ENCODE measurements around the gene SYPL2. TPM values are rescaled to one million over a fixed set of nuclear protein-coding genes. Genes with fewer than 3 reads are reported as not detected.

SYPL2 gene
- 1 to 10 TPM; 1.5 to 3.5 (median 2.4) TPM for total RNA-seq

GRCh38 chr1:109466452-109467300 lies at the start of gene SYPL2:
TSS of gene SYPL2 (plus strand) at chr1:109466546. CDS start at chr1:109466844, 298 bp downstream.
- Histone ChIP-seq H3K9me3 (no peaks in the 10 kb centered on the region), H3K4me1 (peaks cover 0 to 24% (median 5%) of the 10 kb centered on the region in 4 donors), H3K4me3 (peak within 1 kb of the TSS; percentile 33 to 61 (median 46)), H3K27me3 (peaks cover 4 to 81% of the 10 kb centered on the region in 2 donors), H3K27ac (peak within 1 kb of the TSS in 1 of 4 donors; percentile 52), H3K36me3 (no peaks in the 10 kb centered on the region)
- TF ChIP-seq EP300 (IDR thresholded peaks at IDR 0.05) (no peak), CTCF (IDR thresholded peaks at IDR 0.05) (no peak), POLR2A (IDR thresholded peaks at IDR 0.05) (no peak)
- peak in 1 of 2 donors; percentile 14 for DNase-seq (ENCODE audit: low spot score in 2 of 2)
- WGBS, 2 donors: 0 to 5% methylated on average over 2 to 24 of the region's 88 CpGs

- WGBS, 2 donors: 63 to 64% methylated on average over 2 of the region's 2 CpGs
- no peaks in the 10 kb centered on the region for H3K9me3 ChIP-seq
- TF ChIP-seq CTCF (IDR thresholded peaks at IDR 0.05): no peak
- no peak overlapping the region for H3K4me3 ChIP-seq
- peaks cover 0 to 45% (median 16%) of the 10 kb centered on the region in 4 donors for H3K4me1 ChIP-seq
- no peak overlapping the region for H3K27ac ChIP-seq
- peaks cover 4 to 30% (median 8%) of the 10 kb centered on the region in 3 donors for H3K36me3 ChIP-seq
- no peak for DNase-seq (ENCODE audit: low spot score in 2 of 2)
- no peaks in the 10 kb centered on the region for H3K27me3 ChIP-seq
These were observed 42.8 kb upstream of the SYPL2 start for GRCh38 chr1:109423498-109423897.

GRCh38 chr1:109425391-109426280 lies 40.7 kb upstream of the SYPL2 start:
- DNase-seq (ENCODE audit: low spot score in 2 of 2): no peak
- peaks cover 0 to 49% (median 16%) of the 10 kb centered on the region in 4 donors for H3K4me1 ChIP-seq
- 1% methylated on average over 30 to 32 of the region's 32 CpGs for WGBS, 2 donors

GRCh38 chr1:109426281-109427170 lies 39.8 kb upstream of the SYPL2 start, which contains the start of gene PSMA5:
TSS of gene PSMA5 (minus strand) at chr1:109426448. CDS start at chr1:109426330, 118 bp downstream.
- H3K27me3 ChIP-seq: no peaks in the 10 kb centered on the region
- peak; percentile 90 to 95 for DNase-seq (ENCODE audit: low spot score in 2 of 2)
- peak within 1 kb of the TSS; percentile 78 to 86 (median 80) for H3K4me3 ChIP-seq
- H3K4me1 ChIP-seq: peaks cover 0 to 49% (median 16%) of the 10 kb centered on the region in 4 donors
- TF ChIP-seq CTCF (IDR thresholded peaks at IDR 0.05) (peak in 1 of 5 experiments; percentile 31), EP300 (IDR thresholded peaks at IDR 0.05) (peak; percentile 30 to 83), POLR2A (IDR thresholded peaks at IDR 0.05) (peak in 1 of 2 donors; percentile 67)
- no peaks in the 10 kb centered on the region for H3K36me3 ChIP-seq
- H3K27ac ChIP-seq: peak within 1 kb of the TSS; percentile 65 to 93 (median 86)
- WGBS, 2 donors: 0% methylated on average over 45 to 49 of the region's 50 CpGs
- H3K9me3 ChIP-seq: no peaks in the 10 kb centered on the region

More at GRCh38 chr1:109425391-109426280, 40.7 kb upstream of the SYPL2 start:
- TF ChIP-seq POLR2A (IDR thresholded peaks at IDR 0.05) (no peak), CTCF (IDR thresholded peaks at IDR 0.05) (no peak), EP300 (IDR thresholded peaks at IDR 0.05) (no peak)
- H3K9me3 ChIP-seq: no peaks in the 10 kb centered on the region
- H3K27ac ChIP-seq: peak overlapping the region in 3 of 4 donors; percentile 29 to 91 (median 81)
- H3K36me3 ChIP-seq: peaks cover 0 to 9% (median 5%) of the 10 kb centered on the region in 3 donors
- H3K27me3 ChIP-seq: no peaks in the 10 kb centered on the region
- H3K4me3 ChIP-seq: peak overlapping the region; percentile 78 to 86 (median 80)

Measured in tibial nerve (tissue), 4 donors.